Brain microvascular endothelial cell (primary cell): ENCODE results near the gene CREB3L1.

Source experiments
- DNase-seq: peaks from one replicate; pipeline ENCODE4 v3.0.0-alpha.2; 2020
- H3K27ac ChIP-seq: fragments of 250-450 bp; sonication (Bioruptor Pico); 2 replicates; pipeline ENCODE4 v1.5.1; 2020; ENCODE audit warnings: mild to moderate bottlenecking, moderate library complexity
- H3K27me3 ChIP-seq: fragments of 250-450 bp; sonication (Bioruptor Pico); replicated peaks from 2 replicates; pipeline ENCODE4 v1.5.1; 2020; ENCODE audit warnings: mild to moderate bottlenecking
- H3K36me3 ChIP-seq: fragments of 250-450 bp; sonication (Bioruptor Pico); replicated peaks from 2 replicates; pipeline ENCODE4 v1.5.1; 2020; ENCODE audit warnings: mild to moderate bottlenecking
- H3K4me3 ChIP-seq: 2 replicates; pipeline ENCODE4 v1.5.1; 2011; ENCODE audit warnings: low read depth, mild to moderate bottlenecking, control low read depth, low read length, moderate library complexity
- CTCF ChIP-seq: IDR thresholded peaks from 2 replicates; pipeline ENCODE4 v1.5.1; 2011; ENCODE audit warnings: low read depth, mild to moderate bottlenecking, moderate library complexity, low read length, control low read depth, inconsistent platforms; ENCODE audit errors: missing control alignments
- in situ Hi-C: cut with HindIII; loops from 2 replicates; pipeline ENCODE4 v1.10.0; 2017; ENCODE audit warnings: low sequenced_read_pairs, low pct_ligation_motif_present

CREB3L1 gene

GRCh38 chr11:46315783-46316563 lies 38.5 kb downstream of the CREB3L1 start:
- no peak for TF ChIP-seq CTCF
- Histone ChIP-seq H3K36me3 (peaks cover 94% of the 10 kb centered on the region), H3K27ac (no peak overlapping the region), H3K27me3 (no peaks in the 10 kb centered on the region), H3K4me3 (no peak overlapping the region)
- no peak for DNase-seq
- in situ Hi-C loops, result no loop called here

GRCh38 chr11:46319074-46319453 lies 41.6 kb downstream of the CREB3L1 start:
- DNase-seq, result no peak
- Histone ChIP-seq H3K27me3 (no peaks in the 10 kb centered on the region), H3K36me3 (peaks cover 82% of the 10 kb centered on the region), H3K4me3 (no peak overlapping the region), H3K27ac (no peak overlapping the region)
- no peak for TF ChIP-seq CTCF
- in situ Hi-C loops, result no loop called here

- no peaks in the 10 kb centered on the region for H3K27me3 ChIP-seq
- DNase-seq, result no peak
- peaks cover 59% of the 10 kb centered on the region for H3K36me3 ChIP-seq
- in situ Hi-C loops, result no loop called here
- TF ChIP-seq CTCF, result no peak
- no peak overlapping the region for H3K4me3 ChIP-seq
- H3K27ac ChIP-seq, result no peak overlapping the region
Observed at GRCh38 chr11:46321757-46322156, 44.3 kb downstream of the CREB3L1 start.

GRCh38 chr11:46322759-46323158 lies 45.3 kb downstream of the CREB3L1 start:
- in situ Hi-C loops, result no loop called here
- DNase-seq, result no peak
- H3K36me3 ChIP-seq, result peaks cover 49% of the 10 kb centered on the region
- no peaks in the 10 kb centered on the region for H3K27me3 ChIP-seq
- TF ChIP-seq CTCF, result peak; percentile 68
- H3K4me3 ChIP-seq, result no peak overlapping the region
- no peak overlapping the region for H3K27ac ChIP-seq

GRCh38 chr11:46326813-46327416 lies 49.5 kb downstream of the CREB3L1 start:
- H3K4me3 ChIP-seq, result no peak overlapping the region
- in situ Hi-C loops, result no loop called here
- no peak for DNase-seq
- H3K36me3 ChIP-seq, result peaks cover 11% of the 10 kb centered on the region
- TF ChIP-seq CTCF, result no peak
- H3K27me3 ChIP-seq, result peaks cover 11% of the 10 kb centered on the region
- no peak overlapping the region for H3K27ac ChIP-seq
